HG03097 (cell line): ENCODE measurements around the gene TBXA2R.

Source experiments
- ATAC-seq: cut with Tn5 transposase; IDR thresholded peaks from one replicate; pipeline ENCODE4 v1.9.1; 2021; ENCODE audit not compliant: unreplicated experiment, low FRiP score

Gene TBXA2R

GRCh38 chr19:3563709-3564524, 42.8 kb downstream of the TBXA2R start:
- ATAC-seq = no peak

GRCh38 chr19:3557461-3558248, 49.0 kb downstream of the TBXA2R start, which contains the start of gene MFSD12:
Gene MFSD12, minus strand, starts transcription at chr19:3557586. Its CDS starts 183 bp downstream, at chr19:3557403.
- ATAC-seq = peak; percentile 67

DNA sequence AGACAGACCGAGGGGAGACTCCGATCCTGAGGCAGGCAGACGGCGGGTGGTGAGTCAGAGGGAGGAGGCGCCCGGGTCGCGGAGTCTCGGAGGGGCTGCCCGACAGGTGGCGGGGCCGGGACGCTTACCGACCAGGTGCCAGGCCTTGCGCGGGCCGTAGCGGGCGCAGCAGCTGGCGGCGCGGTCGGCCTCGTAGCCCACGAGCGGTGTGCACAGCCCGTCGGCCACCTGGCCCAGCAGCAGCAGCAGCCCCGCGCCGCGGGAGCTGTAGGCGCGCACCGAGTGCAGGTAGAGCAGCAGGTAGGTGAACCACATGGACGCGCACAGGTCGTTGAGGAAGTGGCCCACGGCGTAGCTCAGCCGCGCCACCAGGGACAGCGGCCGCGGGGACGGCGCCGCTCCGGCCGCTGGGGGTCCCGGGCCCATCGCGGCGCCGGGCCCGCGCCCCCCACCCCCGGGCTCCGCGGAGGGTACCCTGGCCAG, 49.7 kb downstream of the TBXA2R start:
- ATAC-seq = no peak

GRCh38 chr19:3556423-3556977, 50.2 kb downstream of the TBXA2R start:
- no peak for ATAC-seq

GRCh38 chr19:3555653-3556422, 50.8 kb downstream of the TBXA2R start:
- no peak for ATAC-seq

DNA sequence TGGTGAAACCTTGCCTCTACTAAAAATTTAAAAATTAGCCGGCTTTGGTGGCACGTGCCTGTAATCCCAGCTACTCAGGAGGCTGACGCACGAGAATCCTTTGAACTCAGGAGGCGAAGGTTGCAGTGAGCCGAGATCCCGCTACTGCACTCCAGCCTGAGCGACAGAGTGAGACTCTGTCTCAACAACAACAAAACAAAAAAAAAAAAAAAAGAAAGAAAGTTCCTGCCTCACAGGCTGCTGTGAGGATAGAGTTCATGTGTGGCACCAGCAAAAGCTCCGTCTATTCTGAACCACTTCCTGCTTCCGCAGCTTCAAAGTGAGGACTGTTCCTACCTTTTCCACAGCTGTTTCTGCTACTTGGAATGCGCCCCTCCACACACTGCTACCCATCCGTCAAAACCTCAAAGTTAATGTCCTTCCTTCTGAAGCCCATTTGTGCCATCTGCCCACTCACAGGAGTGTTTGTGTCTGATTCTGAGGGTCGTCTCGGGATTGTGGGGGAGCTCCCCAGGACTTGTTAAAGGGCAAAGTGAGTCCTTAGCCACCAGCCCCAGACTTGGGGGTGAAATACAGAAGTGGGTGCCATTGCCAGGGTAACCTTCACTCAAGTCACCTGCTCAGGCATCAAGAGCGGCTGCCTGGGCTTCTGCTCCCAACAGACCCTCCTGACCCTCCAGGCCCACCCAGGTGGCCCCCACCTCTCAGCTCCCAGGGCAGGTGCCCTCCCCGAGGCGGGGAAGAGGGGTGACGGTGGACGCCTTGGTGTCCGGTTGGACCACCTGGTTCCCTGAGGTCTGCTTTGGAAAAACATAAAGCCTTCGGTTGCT, 52.2 kb downstream of the TBXA2R start:
- no peak for ATAC-seq

- no peak for ATAC-seq
Observed at GRCh38 chr19:3551792-3552095, 54.9 kb downstream of the TBXA2R start.

DNA sequence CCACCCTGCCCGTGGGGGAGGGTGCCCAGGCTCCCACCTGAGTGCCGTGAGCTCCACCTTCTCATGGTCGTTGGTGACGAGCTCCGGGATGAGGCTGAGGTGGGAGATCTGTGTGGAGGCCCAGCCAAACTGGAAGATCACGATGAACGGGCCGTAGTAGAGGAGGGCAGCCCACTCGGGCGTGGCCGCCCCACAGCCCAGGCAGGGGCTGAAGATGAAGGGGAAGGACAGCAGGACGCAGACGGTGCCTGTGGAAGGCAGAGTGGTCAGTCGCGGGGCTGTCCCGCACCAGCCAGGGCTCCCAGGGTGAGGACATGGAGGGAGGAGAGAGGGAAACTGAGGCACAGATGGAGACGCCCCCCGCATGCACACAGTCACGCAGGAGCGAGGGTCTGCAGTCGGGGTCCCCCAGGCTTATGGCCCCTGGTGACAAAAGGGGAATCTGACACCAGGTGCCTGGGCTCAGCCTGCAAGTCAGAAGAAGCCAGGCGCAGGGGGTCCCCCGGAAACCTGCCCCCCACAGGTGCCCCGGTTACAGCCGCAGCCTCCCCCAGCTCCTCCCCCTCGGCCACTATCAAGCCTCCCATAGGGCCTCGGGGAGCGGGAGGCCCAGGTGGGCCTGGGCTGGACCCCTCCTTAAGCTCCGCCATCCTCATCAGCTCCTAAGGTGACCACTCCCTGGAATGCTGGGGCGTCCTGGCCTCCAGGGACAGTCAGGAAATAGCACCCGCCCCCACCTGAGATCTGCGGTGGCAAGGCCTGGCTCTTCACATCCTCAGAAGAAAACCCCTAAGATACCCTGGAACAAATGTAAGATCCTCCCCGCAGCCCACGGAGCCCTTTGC, 55.5 kb downstream of the TBXA2R start:
- no peak for ATAC-seq

- no peak for ATAC-seq
Observed at GRCh38 chr19:3549816-3550215, 56.9 kb downstream of the TBXA2R start.

GRCh38 chr19:3548606-3549005, 58.1 kb downstream of the TBXA2R start:
- no peak for ATAC-seq

GRCh38 chr19:3547767-3548282, 58.9 kb downstream of the TBXA2R start:
- no peak for ATAC-seq

DNA sequence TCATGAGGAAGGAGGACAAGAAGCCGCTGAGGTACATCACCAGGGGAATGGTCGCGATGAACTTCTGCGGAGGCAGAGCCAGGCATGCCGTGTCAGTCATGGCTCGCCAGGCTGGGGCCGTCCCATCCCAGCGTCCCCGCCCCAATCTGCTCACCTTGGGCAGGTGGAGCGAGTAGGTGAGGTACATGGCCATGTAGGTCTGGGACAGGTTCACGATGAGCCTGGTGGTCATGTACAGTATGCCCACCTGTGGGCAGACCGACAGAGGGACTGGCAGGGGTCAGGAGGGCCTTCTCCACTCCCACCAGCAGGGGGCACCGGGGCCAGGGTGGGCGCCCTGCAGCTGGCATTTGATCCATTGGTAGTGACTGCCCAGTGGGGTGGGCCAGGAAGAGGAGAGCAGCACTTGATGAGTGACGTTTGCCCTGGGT, 59.4 kb downstream of the TBXA2R start:
- no peak for ATAC-seq

DNA sequence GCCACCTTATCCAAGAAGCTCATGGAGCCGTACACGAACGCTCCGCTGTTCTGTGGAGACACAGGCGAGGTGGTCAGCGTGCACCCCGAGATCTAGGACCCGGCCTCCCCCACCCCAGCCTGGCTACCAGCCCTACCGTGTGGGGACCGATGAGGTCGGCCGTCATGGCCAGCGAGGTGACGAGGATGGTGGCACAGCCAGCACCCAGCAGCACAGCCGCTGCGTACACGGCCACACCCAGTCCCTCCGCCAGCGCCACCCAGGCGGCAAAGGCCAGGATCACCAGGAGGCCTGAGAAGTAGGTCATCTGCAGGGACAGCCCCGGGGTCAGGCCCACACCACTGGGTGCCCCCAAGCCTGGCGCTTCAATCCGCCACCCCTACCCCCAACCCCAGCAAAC, 60.6 kb downstream of the TBXA2R start:
- no peak for ATAC-seq

DNA sequence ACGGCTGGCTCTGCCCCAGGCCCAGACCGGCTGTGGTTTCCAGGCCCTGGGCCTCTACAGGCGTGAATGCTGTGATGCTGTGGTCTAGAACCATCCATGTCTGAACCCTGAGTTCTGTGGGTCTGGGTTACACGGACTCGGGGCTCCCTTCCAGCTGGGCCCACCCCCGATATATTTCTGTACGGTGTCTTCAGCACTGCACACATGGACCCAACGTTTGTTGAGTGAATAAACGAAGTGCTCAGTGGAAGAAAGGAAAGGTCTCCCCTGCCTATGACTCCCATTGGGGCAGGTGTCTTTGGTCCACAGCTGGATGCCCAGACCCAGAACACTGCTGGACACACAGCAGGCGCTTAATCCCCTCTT, 61.0 kb downstream of the TBXA2R start:
- ATAC-seq = no peak

GRCh38 chr19:3544742-3545668, 61.7 kb downstream of the TBXA2R start:
- ATAC-seq = no peak
